Measurements from ENCODE around the gene DOK7.

Gene DOK7

GRCh38 chr4:3472411-3473141 is 9.5 kb downstream of the DOK7 start:
- H3K27ac ChIP-seq, result no peak overlapping the region
- DNase-seq, result no peak
- TF ChIP-seq CTCF (IDR thresholded peaks at IDR 0.05; ENCODE audit: low read depth, low read length, missing control alignments), result no peak
- peaks cover 3% of the 10 kb centered on the region for H3K27me3 ChIP-seq (replicated peaks)
- no peaks in the 10 kb centered on the region for H3K36me3 ChIP-seq (replicated peaks)
- no peak overlapping the region for H3K4me3 ChIP-seq (ENCODE audit: low read depth, low read length)
- in situ Hi-C loops (cut with HindIII; ENCODE audit: low pct_ligation_motif_present, low sequenced_read_pairs), result no loop called here

GRCh38 chr4:3473181-3473950 is 10.3 kb downstream of the DOK7 start:
- in situ Hi-C loops (cut with HindIII; ENCODE audit: low pct_ligation_motif_present, low sequenced_read_pairs), result no loop called here
- Histone ChIP-seq H3K27ac (no peak overlapping the region), H3K27me3 (replicated peaks) (peaks cover 3% of the 10 kb centered on the region), H3K36me3 (replicated peaks) (no peaks in the 10 kb centered on the region), H3K4me3 (ENCODE audit: low read depth, low read length) (no peak overlapping the region)
- no peak for TF ChIP-seq CTCF (IDR thresholded peaks at IDR 0.05; ENCODE audit: low read depth, low read length, missing control alignments)
- no peak for DNase-seq

- no peak overlapping the region for H3K4me3 ChIP-seq (ENCODE audit: low read depth, low read length)
- TF ChIP-seq CTCF (IDR thresholded peaks at IDR 0.05; ENCODE audit: low read depth, low read length, missing control alignments), result no peak
- no peak overlapping the region for H3K27ac ChIP-seq
- in situ Hi-C loops (cut with HindIII; ENCODE audit: low pct_ligation_motif_present, low sequenced_read_pairs), result no loop called here
- H3K27me3 ChIP-seq (replicated peaks), result peaks cover 3% of the 10 kb centered on the region
- H3K36me3 ChIP-seq (replicated peaks), result no peaks in the 10 kb centered on the region
- no peak for DNase-seq
Measured at GRCh38 chr4:3473996-3474765, 11.1 kb downstream of the DOK7 start.

- Histone ChIP-seq H3K27me3 (replicated peaks) (peaks cover 3% of the 10 kb centered on the region), H3K4me3 (ENCODE audit: low read depth, low read length) (no peak overlapping the region), H3K27ac (no peak overlapping the region), H3K36me3 (replicated peaks) (no peaks in the 10 kb centered on the region)
- TF ChIP-seq CTCF (IDR thresholded peaks at IDR 0.05; ENCODE audit: low read depth, low read length, missing control alignments), result no peak
- in situ Hi-C loops (cut with HindIII; ENCODE audit: low pct_ligation_motif_present, low sequenced_read_pairs), result no loop called here
- no peak for DNase-seq
Measured at GRCh38 chr4:3475041-3475712, 12.1 kb downstream of the DOK7 start.

GRCh38 chr4:3475713-3476260 is 12.7 kb downstream of the DOK7 start:
- no peaks in the 10 kb centered on the region for H3K36me3 ChIP-seq (replicated peaks)
- no peak for DNase-seq
- peaks cover 3% of the 10 kb centered on the region for H3K27me3 ChIP-seq (replicated peaks)
- H3K27ac ChIP-seq, result no peak overlapping the region
- no peak overlapping the region for H3K4me3 ChIP-seq (ENCODE audit: low read depth, low read length)
- TF ChIP-seq CTCF (IDR thresholded peaks at IDR 0.05; ENCODE audit: low read depth, low read length, missing control alignments), result no peak
- in situ Hi-C loops (cut with HindIII; ENCODE audit: low pct_ligation_motif_present, low sequenced_read_pairs), result no loop called here

All from brain microvascular endothelial cell (primary cell).